OCI-LY7 (cell line): Measurements from ENCODE around the gene DPYSL3. TPM values are rescaled to one million over a fixed set of nuclear protein-coding genes. Genes with fewer than 3 reads are reported as not detected.

Source experiments
- BruUV-seq: library from RNA; stranded (reverse); fragments of 400-500 nt; replicated peaks from 2 replicates; lab custom pipeline; 2021; lab: Mats Ljungman, UMichigan
- CTCF ChIA-PET: fragments of 300-600 bp; sonication (Branson Sonifier 250); formaldehyde crosslinking; loops from one replicate; lab custom pipeline; 2022; ENCODE audit warnings: antibody characterized with exemption; ENCODE audit not compliant: unreplicated experiment; lab: Charles Lee
- POLR2A ChIA-PET: fragments of 300-600 bp; sonication (Branson Sonifier 250); formaldehyde crosslinking; loops from one replicate; lab custom pipeline; 2022; ENCODE audit warnings: antibody characterized with exemption; lab: Charles Lee
- DNase-seq: peaks from one replicate; pipeline ENCODE4 v3.0.0-alpha.2; 2015; ENCODE audit warnings: low spot score
- H2AFZ ChIP-seq: fragments of 200-600 bp; sonication (generic), shearing (Covaris generic); 2 replicates; pipeline ENCODE4 v1.6.1; 2014; ENCODE audit warnings: mild to moderate bottlenecking, antibody characterized with exemption, low read length, moderate library complexity
- H3K27ac ChIP-seq: fragments of 200-600 bp; sonication (generic); 2 replicates; pipeline ENCODE4 v1.5.1; 2014; ENCODE audit warnings: mixed run types, low read depth, mild to moderate bottlenecking, moderate library complexity, low read length, inconsistent platforms; ENCODE audit not compliant: poor library complexity, severe bottlenecking
- H3K36me3 ChIP-seq: fragments of 200-600 bp; sonication (generic); 2 replicates; pipeline ENCODE4 v1.6.1; 2014; ENCODE audit warnings: mild to moderate bottlenecking, antibody characterized with exemption, low read length, moderate library complexity, mixed read lengths; ENCODE audit not compliant: insufficient read depth
- H3K4me1 ChIP-seq: fragments of 200-600 bp; sonication (generic); 2 replicates; pipeline ENCODE4 v1.5.1; 2014; ENCODE audit warnings: mild to moderate bottlenecking, low read length; ENCODE audit not compliant: insufficient read depth, poor library complexity, severe bottlenecking
- H3K4me2 ChIP-seq: fragments of 200-600 bp; sonication (generic); 2 replicates; pipeline ENCODE4 v1.6.1; 2014; ENCODE audit warnings: mild to moderate bottlenecking, low read length
- H3K4me3 ChIP-seq: fragments of 200-600 bp; sonication (generic); 2 replicates; pipeline ENCODE4 v1.5.1; 2014; ENCODE audit warnings: mild to moderate bottlenecking, low read depth, low read length; ENCODE audit not compliant: poor library complexity, severe bottlenecking
- H3K79me2 ChIP-seq: fragments of 200-600 bp; sonication (generic); 2 replicates; pipeline ENCODE4 v1.6.1; 2016; ENCODE audit warnings: low read depth, mild to moderate bottlenecking, low read length, moderate library complexity, mixed read lengths; ENCODE audit not compliant: insufficient read depth
- H3K9me2 ChIP-seq: fragments of 200-600 bp; sonication (generic); 2 replicates; pipeline ENCODE4 v1.6.1; 2016; ENCODE audit warnings: mild to moderate bottlenecking, low read length, mixed read lengths; ENCODE audit not compliant: insufficient read depth
- H3K9me3 ChIP-seq: fragments of 200-600 bp; sonication (generic); 2 replicates; pipeline ENCODE4 v1.6.1; 2014; ENCODE audit warnings: mild to moderate bottlenecking, mixed run types, low read length, mixed read lengths
- H4K20me1 ChIP-seq: fragments of 200-600 bp; sonication (generic); 2 replicates; pipeline ENCODE4 v1.6.1; 2014; ENCODE audit warnings: mild to moderate bottlenecking, antibody characterized with exemption, low read length, moderate library complexity, mixed read lengths; ENCODE audit not compliant: insufficient read depth
- EZH2phosphoT487 ChIP-seq: fragments of 200-600 bp; sonication (generic); IDR thresholded peaks from 2 replicates; pipeline ENCODE4 v1.6.1; 2018; ENCODE audit warnings: low read depth, borderline replicate concordance, mild to moderate bottlenecking, mixed run types, antibody characterized with exemption, low read length, moderate library complexity, mixed read lengths
- intact Hi-C: fragments of 100-400 bp; cut with micrococcal nuclease; formaldehyde crosslinking; loops from one replicate; pipeline ENCODE4 v1.10.0; 2022; ENCODE audit not compliant: unreplicated experiment
- total RNA-seq, 2 experiments: library from RNA; depleted of rRNA in 1 of 2; stranded (reverse); fragments of >200 nt in 1 of 2; shearing (Covaris generic) in 1 of 2; gene quantifications; 2 replicates each; pipeline ENCODE4 v1.2.3, GENCODE V29; 2014 to 2022
- TF ChIP-seq, protein P1 (sequence below): fragments of 200-600 bp; sonication (generic); conservative IDR thresholded peaks from 2 replicates; pipeline ENCODE4 v1.5.1; 2014; ENCODE audit warnings: mild to moderate bottlenecking, antibody characterized with exemption, low read length, moderate library complexity, mixed read lengths

DPYSL3 gene
- total RNA-seq, 2 experiments from 2014 or later, result not detected

DNA sequence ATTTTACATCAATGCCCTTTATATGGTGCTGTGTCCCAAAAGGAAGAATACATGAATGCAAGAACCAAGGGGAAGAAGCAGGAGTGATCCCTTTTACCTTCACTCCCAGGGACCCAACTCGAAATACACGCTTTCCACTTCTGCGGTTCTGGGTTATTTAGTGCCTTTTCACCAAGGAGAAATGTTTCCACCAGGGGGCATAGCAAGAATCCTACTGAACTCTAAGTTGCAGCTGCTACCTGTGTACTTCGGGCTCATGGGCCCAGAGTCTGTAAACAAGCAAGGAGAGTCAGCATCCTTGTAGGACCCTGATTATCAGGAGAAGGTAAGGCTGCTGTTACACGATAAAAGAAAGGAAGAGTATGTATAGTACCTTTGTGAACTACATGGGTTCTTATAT is 45.7 kb downstream of the DPYSL3 start:
- BruUV-seq, result no TSS peak
- H3K79me2 ChIP-seq, result no peaks in the 10 kb centered on the region
- H3K9me2 ChIP-seq, result no peaks in the 10 kb centered on the region
- H3K9me3 ChIP-seq, result no peaks in the 10 kb centered on the region
- ChIA-PET CTCF (no interaction called here), POLR2A (no interaction called here)
- no peaks in the 10 kb centered on the region for H3K36me3 ChIP-seq
- H4K20me1 ChIP-seq, result no peaks in the 10 kb centered on the region
- TF ChIP-seq, protein P1, sequence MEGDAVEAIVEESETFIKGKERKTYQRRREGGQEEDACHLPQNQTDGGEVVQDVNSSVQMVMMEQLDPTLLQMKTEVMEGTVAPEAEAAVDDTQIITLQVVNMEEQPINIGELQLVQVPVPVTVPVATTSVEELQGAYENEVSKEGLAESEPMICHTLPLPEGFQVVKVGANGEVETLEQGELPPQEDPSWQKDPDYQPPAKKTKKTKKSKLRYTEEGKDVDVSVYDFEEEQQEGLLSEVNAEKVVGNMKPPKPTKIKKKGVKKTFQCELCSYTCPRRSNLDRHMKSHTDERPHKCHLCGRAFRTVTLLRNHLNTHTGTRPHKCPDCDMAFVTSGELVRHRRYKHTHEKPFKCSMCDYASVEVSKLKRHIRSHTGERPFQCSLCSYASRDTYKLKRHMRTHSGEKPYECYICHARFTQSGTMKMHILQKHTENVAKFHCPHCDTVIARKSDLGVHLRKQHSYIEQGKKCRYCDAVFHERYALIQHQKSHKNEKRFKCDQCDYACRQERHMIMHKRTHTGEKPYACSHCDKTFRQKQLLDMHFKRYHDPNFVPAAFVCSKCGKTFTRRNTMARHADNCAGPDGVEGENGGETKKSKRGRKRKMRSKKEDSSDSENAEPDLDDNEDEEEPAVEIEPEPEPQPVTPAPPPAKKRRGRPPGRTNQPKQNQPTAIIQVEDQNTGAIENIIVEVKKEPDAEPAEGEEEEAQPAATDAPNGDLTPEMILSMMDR, result peak; percentile 70
- no peak for TF ChIP-seq EZH2phosphoT487
- no peak overlapping the region for H2AFZ ChIP-seq
- no peak overlapping the region for H3K4me3 ChIP-seq
- intact Hi-C loops, result loop anchor here (1.0 kb wide), 1 partner anchor 358 kb away; no protein-coding TSS in a partner anchor
- H3K4me1 ChIP-seq, result no peaks in the 10 kb centered on the region
- H3K27ac ChIP-seq, result no peak overlapping the region
- no peak overlapping the region for H3K4me2 ChIP-seq
- DNase-seq, result peak; percentile 20

DNA sequence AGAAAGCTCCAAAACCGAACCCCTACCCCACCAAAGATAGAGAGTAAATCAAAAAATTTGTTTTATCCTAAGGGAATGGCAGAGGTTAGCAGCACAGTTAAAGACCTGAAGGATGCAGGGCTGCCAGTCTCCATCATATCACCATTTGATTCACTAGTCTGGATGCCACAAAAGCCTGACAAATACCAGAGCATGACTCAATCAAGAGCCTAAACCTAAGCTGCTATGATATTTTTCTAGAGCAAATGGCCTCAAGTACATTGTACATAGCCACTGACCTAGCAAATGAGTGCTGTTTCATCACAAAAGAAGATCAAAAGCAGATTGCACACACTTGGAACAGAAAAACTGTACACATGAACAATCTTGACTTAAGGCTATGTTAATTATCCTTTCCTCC is 48.0 kb downstream of the DPYSL3 start:
- no peaks in the 10 kb centered on the region for H3K9me2 ChIP-seq
- H3K4me1 ChIP-seq, result no peaks in the 10 kb centered on the region
- no peak for DNase-seq
- no TSS peak for BruUV-seq
- no peaks in the 10 kb centered on the region for H3K79me2 ChIP-seq
- CTCF ChIA-PET, result no interaction called here
- POLR2A ChIA-PET, result interaction anchor here (0.5 kb wide), 1 partner anchor 115 kb away, joined by 5 read pairs; no protein-coding TSS in a partner anchor
- H3K9me3 ChIP-seq, result no peaks in the 10 kb centered on the region
- intact Hi-C loops, result no loop called here
- H3K27ac ChIP-seq, result no peak overlapping the region
- H3K36me3 ChIP-seq, result no peaks in the 10 kb centered on the region
- TF ChIP-seq, protein P1, result no peak
- no peak for TF ChIP-seq EZH2phosphoT487
- no peak overlapping the region for H3K4me3 ChIP-seq
- H4K20me1 ChIP-seq, result no peaks in the 10 kb centered on the region
- H2AFZ ChIP-seq, result no peak overlapping the region
- H3K4me2 ChIP-seq, result no peak overlapping the region

DNA sequence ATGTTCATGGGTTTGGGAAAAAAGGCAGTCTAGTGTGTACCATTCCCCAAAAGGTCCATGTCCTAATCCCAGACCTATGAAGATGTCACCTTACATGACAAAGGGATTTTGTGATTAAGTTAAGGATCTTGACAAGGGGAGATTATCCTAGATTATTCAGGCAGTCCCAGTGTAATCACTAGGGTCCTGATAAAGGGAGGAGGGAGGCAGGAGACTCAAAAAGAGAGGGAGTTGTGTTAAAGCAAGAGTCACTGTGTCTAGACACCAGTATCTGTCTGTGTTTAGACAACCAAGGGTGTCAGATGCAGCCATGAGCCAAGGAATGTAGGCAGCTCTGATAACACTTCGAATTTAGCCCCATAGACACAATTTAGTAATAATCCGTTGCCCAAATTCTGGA is 49.5 kb downstream of the DPYSL3 start:
- Histone ChIP-seq H2AFZ (no peak overlapping the region), H3K4me2 (no peak overlapping the region), H3K79me2 (no peaks in the 10 kb centered on the region), H3K27ac (no peak overlapping the region), H3K36me3 (no peaks in the 10 kb centered on the region), H3K4me3 (no peak overlapping the region), H3K9me2 (no peaks in the 10 kb centered on the region), H3K9me3 (no peaks in the 10 kb centered on the region), H4K20me1 (no peaks in the 10 kb centered on the region), H3K4me1 (peaks cover 7% of the 10 kb centered on the region)
- no TSS peak for BruUV-seq
- no peak for DNase-seq
- ChIA-PET POLR2A (interaction anchor here (0.6 to 0.7 kb wide), 2 partner anchors 18 to 466 kb away, joined by 3 read pairs; no protein-coding TSS in a partner anchor), CTCF (no interaction called here)
- no peak for TF ChIP-seq EZH2phosphoT487
- TF ChIP-seq, protein P1, result no peak
- intact Hi-C loops, result no loop called here
